A549 (cell line): Measurements from ENCODE around the gene SLC38A3. TPM values are rescaled to one million over a fixed set of nuclear protein-coding genes. Genes with fewer than 3 reads are reported as not detected.
A peak's percentile ranks its signal among the peaks of the same experiment; 100 is the strongest.

Source experiments
- ATAC-seq, 2 experiments: fragments of 200-7000 bp in 1 of 2; fragments of >200 bp in 1 of 2; cut with Nextera tagmentation in 1 of 2; cut with Tn5 transposase in 1 of 2; 3 replicates each; pipeline versions ENCODE4 v1.8.0 to v1.9.1; 2018 to 2020; ENCODE audit warnings: mild to moderate bottlenecking in 1 of 2, moderate library complexity in 1 of 2
- CTCF ChIA-PET: fragments of 300-600 bp; sonication (Branson Sonifier 250); formaldehyde crosslinking; extraction: SDS; loops from one replicate; lab custom pipeline; 2021; ENCODE audit warnings: antibody characterized with exemption, inconsistent platforms; lab: Yijun Ruan, JAX
- POLR2A ChIA-PET: fragments of 350-600 bp; formaldehyde crosslinking; extraction: SDS; loops from one replicate; lab custom pipeline; 2021; ENCODE audit warnings: antibody characterized with exemption, inconsistent platforms; lab: Yijun Ruan, JAX
- DNase-seq, 2 experiments: peaks; one replicate each; pipeline versions ENCODE4 v3.0.0 to v3.0.0-alpha.2; 2011 to 2016; ENCODE audit warnings: low read depth in 1 of 2, low spot score in 1 of 2
- FAIRE-seq: peaks from 2 replicates; lab custom pipeline; 2011; peaks lifted over from hg19 to GRCh38; lab: Jason Lieb, UNC
- H3K27ac ChIP-seq, 2 experiments: fragments of >200 bp; sonication (Bioruptor Twin); formaldehyde crosslinking; 3 replicates each; pipeline ENCODE4 v1.5.1; 2016 to 2017
- H3K4me1 ChIP-seq: fragments of >200 bp; sonication (Bioruptor Twin); formaldehyde crosslinking; 3 replicates; pipeline ENCODE4 v1.6.1; 2016
- H3K4me2 ChIP-seq: fragments of >200 bp; sonication (Bioruptor Twin); formaldehyde crosslinking; 3 replicates; pipeline ENCODE4 v1.6.1; 2016
- H3K4me3 ChIP-seq: fragments of >200 bp; sonication (Bioruptor Twin); formaldehyde crosslinking; 3 replicates; pipeline ENCODE4 v1.5.1; 2016
- H3K9me3 ChIP-seq: fragments of >200 bp; sonication (Bioruptor Twin); formaldehyde crosslinking; 3 replicates; pipeline ENCODE4 v1.6.1; 2016
- BHLHE40 ChIP-seq: IDR thresholded peaks from 2 replicates; pipeline ENCODE4 v1.6.1; 2012; ENCODE audit warnings: low read depth, low read length, inconsistent platforms
- CHD4 ChIP-seq: fragments of 200-600 bp; sonication (generic); IDR thresholded peaks from 2 replicates; pipeline ENCODE4 v1.6.1; 2016; ENCODE audit warnings: antibody characterized with exemption, mild to moderate bottlenecking, borderline replicate concordance
- ELK1 ChIP-seq: fragments of 150-350 bp; IDR thresholded peaks from 2 replicates; pipeline ENCODE4 v1.6.1; 2014; ENCODE audit warnings: low read depth, mild to moderate bottlenecking, low read length
- ESRRA ChIP-seq: fragments of 150-350 bp; IDR thresholded peaks from 2 replicates; pipeline ENCODE4 v1.6.1; 2014; ENCODE audit warnings: mild to moderate bottlenecking, low read length, borderline replicate concordance
- FOSL2 ChIP-seq, 2 experiments: fragments of 450-650 bp in 1 of 2; fragments of >200 bp in 1 of 2; sonication (Bioruptor Twin) in 1 of 2; formaldehyde crosslinking; IDR thresholded peaks; 2 replicates each; pipeline versions ENCODE4 v1.5.0 to v1.6.1; 2016 to 2020; ENCODE audit warnings: mild to moderate bottlenecking in 1 of 2, moderate library complexity in 1 of 2
- GATA3 ChIP-seq: IDR thresholded peaks from 2 replicates; pipeline ENCODE4 v1.6.1; 2012; ENCODE audit warnings: borderline replicate concordance
- KDM5A ChIP-seq: fragments of 200-600 bp; sonication (generic); IDR thresholded peaks from 2 replicates; pipeline ENCODE4 v1.6.1; 2016; ENCODE audit warnings: antibody characterized with exemption, mild to moderate bottlenecking
- MAFK ChIP-seq: fragments of 450-650 bp; IDR thresholded peaks from 2 replicates; pipeline ENCODE4 v1.6.1; 2014; ENCODE audit not compliant: partially characterized antibody
- POLR2A ChIP-seq: IDR thresholded peaks from 2 replicates; pipeline ENCODE4 v1.6.1; 2012; ENCODE audit warnings: mild to moderate bottlenecking, low read length
- TP53 ChIP-seq: fragments of 250-450 bp; sonication (Bioruptor Pico); IDR thresholded peaks from 2 replicates; pipeline ENCODE4 v1.5.0; 2021; ENCODE audit warnings: mild to moderate bottlenecking, moderate library complexity
- WGBS: methylation state at CpG from one replicate; pipeline ENCODE4 v1.1.6; 2017; ENCODE audit errors: missing lambda C conversion rate; 5-methylcytosine and 5-hydroxymethylcytosine counted together
- polyA plus RNA-seq, 4 experiments: library from polyadenylated mRNA; depleted of rRNA in 3 of 4; stranded (reverse); fragments of >200 nt; fragmentation: RNase III in 1 of 4; extraction: RNeasy Plus Mini Kit Qiagen cat#74134 plus additional on column Dnase treatment in 1 of 4; gene quantifications; 2 replicates in 3 of 4; 3 replicates in 1 of 4; pipeline ENCODE4 v1.2.3, GENCODE V29; 2011 to 2017
- TF ChIP-seq, protein P1 (sequence below): fragments of >200 bp; sonication (Bioruptor Twin); formaldehyde crosslinking; IDR thresholded peaks from 3 replicates; pipeline ENCODE4 v1.5.1; 2016

Gene SLC38A3
- polyA plus RNA-seq, 2 of the 4 experiments (the other 2 are of a cell fraction), result 0.05 TPM; not detected in 1

DNA sequence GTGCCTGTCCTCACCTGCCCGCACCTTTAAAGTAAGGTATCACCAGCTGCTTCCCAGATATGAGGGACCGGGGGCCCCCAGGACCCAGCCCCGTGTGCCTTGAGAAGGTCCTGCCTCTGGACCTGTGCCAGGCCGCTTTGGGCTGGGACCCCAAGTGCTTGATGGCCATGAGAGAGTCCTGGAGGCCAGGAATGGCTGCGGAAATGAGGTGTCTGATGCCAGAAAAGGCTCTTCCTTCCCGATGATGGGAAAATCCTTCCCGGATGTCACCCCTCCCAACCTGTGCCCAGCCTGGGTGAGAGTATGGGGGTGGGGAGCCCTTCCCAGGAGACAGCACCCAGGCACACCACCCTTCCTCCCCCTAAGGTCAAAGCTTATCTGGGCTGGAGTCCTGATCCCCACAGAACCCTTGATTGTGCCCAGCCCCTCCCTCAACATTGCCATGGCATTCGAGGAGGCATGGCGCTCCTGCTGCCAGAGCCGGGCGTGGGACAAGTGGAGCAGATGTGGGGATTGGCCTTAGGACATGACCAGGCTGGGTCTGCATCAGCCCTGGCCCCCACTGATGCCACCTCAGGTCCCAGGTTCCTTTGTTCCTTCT is 35.7 kb upstream of the SLC38A3 start:
- Histone ChIP-seq H3K4me1 (peaks cover 82% of the 10 kb centered on the region), H3K9me3 (no peaks in the 10 kb centered on the region), H3K27ac (peak overlapping the region; percentile 68 to 94; a peak in 4 of 6 replicates), H3K4me2 (0 out of 3 replicates have a peak overlapping the region, but pooled peaks have one; percentile 23), H3K4me3 (no peak overlapping the region)
- ChIA-PET CTCF (interaction anchor here (1.1 to 5.5 kb wide), 2 partner anchors 22 to 102 kb away, joined by 3 to 53 read pairs; partner anchors contain the start of gene GNAT1), POLR2A (no interaction called here)
- WGBS, result 77% methylated on average over 7 of the region's 11 CpGs
- DNase-seq, result no peak
- no peak for ATAC-seq
- no peak for TF ChIP-seq KDM5A
- no peak for TF ChIP-seq CHD4
- no peak for TF ChIP-seq ESRRA
- no peak for TF ChIP-seq FOSL2 (IDR thresholded peaks at IDR 0.05)
- no peak for TF ChIP-seq FOSL2 (CRISPR knock-in tag; IDR thresholded peaks at IDR 0.05)
- TF ChIP-seq, all 56 proteins: peak for 0
- FAIRE-seq, result no peak

- Histone ChIP-seq H3K4me3 (no peak overlapping the region), H3K4me2 (0 out of 3 replicates have a peak overlapping the region, but pooled peaks have one; percentile 23), H3K27ac (peak overlapping the region; percentile 68 to 94; a peak in 5 of 6 replicates), H3K9me3 (no peaks in the 10 kb centered on the region), H3K4me1 (peaks cover 77% of the 10 kb centered on the region)
- POLR2A ChIA-PET, result interaction anchor here (0.6 kb wide), 1 partner anchor 66 kb away, joined by 3 read pairs; the partner anchor contains the start of gene GNAI2
- CTCF ChIA-PET, result interaction anchor here (1.1 to 5.5 kb wide), 2 partner anchors 21 to 102 kb away, joined by 3 to 53 read pairs; partner anchors contain the start of gene GNAT1
- ATAC-seq, result no peak
- no peak for DNase-seq
- 56% methylated on average over 1 of the region's 1 CpG for WGBS
- no peak for TF ChIP-seq ESRRA
- TF ChIP-seq, protein P1, sequence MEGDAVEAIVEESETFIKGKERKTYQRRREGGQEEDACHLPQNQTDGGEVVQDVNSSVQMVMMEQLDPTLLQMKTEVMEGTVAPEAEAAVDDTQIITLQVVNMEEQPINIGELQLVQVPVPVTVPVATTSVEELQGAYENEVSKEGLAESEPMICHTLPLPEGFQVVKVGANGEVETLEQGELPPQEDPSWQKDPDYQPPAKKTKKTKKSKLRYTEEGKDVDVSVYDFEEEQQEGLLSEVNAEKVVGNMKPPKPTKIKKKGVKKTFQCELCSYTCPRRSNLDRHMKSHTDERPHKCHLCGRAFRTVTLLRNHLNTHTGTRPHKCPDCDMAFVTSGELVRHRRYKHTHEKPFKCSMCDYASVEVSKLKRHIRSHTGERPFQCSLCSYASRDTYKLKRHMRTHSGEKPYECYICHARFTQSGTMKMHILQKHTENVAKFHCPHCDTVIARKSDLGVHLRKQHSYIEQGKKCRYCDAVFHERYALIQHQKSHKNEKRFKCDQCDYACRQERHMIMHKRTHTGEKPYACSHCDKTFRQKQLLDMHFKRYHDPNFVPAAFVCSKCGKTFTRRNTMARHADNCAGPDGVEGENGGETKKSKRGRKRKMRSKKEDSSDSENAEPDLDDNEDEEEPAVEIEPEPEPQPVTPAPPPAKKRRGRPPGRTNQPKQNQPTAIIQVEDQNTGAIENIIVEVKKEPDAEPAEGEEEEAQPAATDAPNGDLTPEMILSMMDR, result no peak
- TF ChIP-seq FOSL2 (IDR thresholded peaks at IDR 0.05), result no peak
- no peak for TF ChIP-seq FOSL2 (CRISPR knock-in tag; IDR thresholded peaks at IDR 0.05)
- no peak for TF ChIP-seq ELK1
- no peak for TF ChIP-seq BHLHE40
- no peak for TF ChIP-seq GATA3
- TF ChIP-seq MAFK, result no peak
- FAIRE-seq, result no peak
These were observed 35.2 kb upstream of the SLC38A3 start for GRCh38 chr3:50169858-50170257.

DNA sequence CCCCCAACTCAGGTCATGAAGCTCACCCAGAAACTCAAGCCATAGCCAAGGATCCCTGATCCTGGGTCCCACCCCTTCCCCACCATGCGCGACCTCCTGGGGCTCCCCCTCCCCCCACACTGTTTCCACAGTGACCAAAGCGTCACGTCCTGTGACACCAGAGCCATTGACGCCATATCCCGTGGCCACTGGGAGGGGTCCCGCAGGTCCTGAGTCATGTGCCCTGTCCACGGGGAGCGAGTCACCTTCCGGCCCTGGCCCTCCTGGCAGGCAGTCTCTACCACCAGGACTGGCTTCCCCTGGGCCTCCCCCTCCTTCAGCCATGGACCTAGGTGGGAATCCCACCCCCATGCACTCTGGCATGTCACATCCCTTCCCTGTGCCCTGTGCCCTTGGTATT is 34.4 kb upstream of the SLC38A3 start:
- H3K9me3 ChIP-seq, result no peaks in the 10 kb centered on the region
- peak overlapping the region; percentile 68 to 94 for H3K27ac ChIP-seq
- ChIA-PET POLR2A (interaction anchor here (0.6 kb wide), 1 partner anchor 65 kb away, joined by 3 read pairs; the partner anchor contains the start of gene GNAI2), CTCF (interaction anchor here (1.1 to 5.5 kb wide), 2 partner anchors 21 to 101 kb away, joined by 3 to 53 read pairs; partner anchors contain the start of gene GNAT1)
- DNase-seq (peak in 1 of 2 experiments; percentile 61), FAIRE-seq (no peak), ATAC-seq (peak; percentile 17 to 43; a peak in 1 of 6 replicates)
- WGBS, result 51% methylated on average over 10 of the region's 10 CpGs
- no peak overlapping the region for H3K4me3 ChIP-seq
- H3K4me1 ChIP-seq, result peaks cover 69% of the 10 kb centered on the region
- peak overlapping the region; percentile 48 for H3K4me2 ChIP-seq
- TF ChIP-seq FOSL2 (IDR thresholded peaks at IDR 0.05) (no peak), FOSL2 (CRISPR knock-in tag; IDR thresholded peaks at IDR 0.05) (peak; percentile 55), POLR2A (no peak)

GRCh38 chr3:50171540-50172301 is 33.4 kb upstream of the SLC38A3 start:
- POLR2A ChIA-PET, result interaction anchor here (1.6 kb wide), 1 partner anchor 12 kb away, joined by 3 read pairs; no protein-coding TSS in a partner anchor
- WGBS, result 93% methylated on average over 5 of the region's 21 CpGs
- Histone ChIP-seq H3K9me3 (no peaks in the 10 kb centered on the region), H3K4me2 (peak overlapping the region; percentile 48; the same call in 2 of the 3 replicates), H3K27ac (peak overlapping the region; percentile 68 to 94), H3K4me1 (peaks cover 58% of the 10 kb centered on the region), H3K4me3 (no peak overlapping the region)
- CTCF ChIA-PET, result interaction anchor here (1.3 to 5.5 kb wide), 4 partner anchors 8 to 50 kb away, joined by 3 to 53 read pairs (median 5); partner anchors contain the start of gene GNAT1
- FAIRE-seq, result no peak
- DNase-seq, result no peak
- TF ChIP-seq TP53, result no peak
- no peak for ATAC-seq
